Body of pancreas (tissue), 4 donors: ENCODE results near the gene TARS2. TPM values are rescaled to one million over a fixed set of nuclear protein-coding genes. Genes with fewer than 3 reads are reported as not detected.

Source experiments
- ATAC-seq: fragments of 150-250 bp; one replicate; pipeline ENCODE4 v1.9.1; 2016
- DNase-seq, 4 donors: peaks; one replicate each; pipeline ENCODE4 v3.0.0-alpha.2; 2019
- H3K27ac ChIP-seq, 4 donors: fragments of 200-600 bp; sonication (generic); 1 replicate in 3 of 4; 2 replicates in 1 of 4; pipeline versions ENCODE4 v1.5.1 to v1.6.1; 2016 to 2019; ENCODE audit warnings: mild to moderate bottlenecking in 1 of 4, mixed read lengths in 1 of 4, moderate library complexity in 1 of 4
- H3K27me3 ChIP-seq, 2 donors: fragments of 200-600 bp; sonication (generic); one replicate each; pipeline ENCODE4 v1.6.0; 2016; ENCODE audit warnings: mild to moderate bottlenecking in 1 of 2
- H3K36me3 ChIP-seq, 2 donors: fragments of 200-600 bp; sonication (generic); replicated peaks in 1 of 2; 2 replicates each; pipeline ENCODE4 v1.5.1; 2016; ENCODE audit warnings: low read depth in 2 of 2; ENCODE audit not compliant: insufficient read depth in 1 of 2
- H3K4me1 ChIP-seq: fragments of 200-600 bp; sonication (generic); one replicate; pipeline ENCODE4 v1.6.0; 2016
- H3K4me3 ChIP-seq, 2 donors: fragments of 200-600 bp; sonication (generic); 1 replicate in 1 of 2; 2 replicates in 1 of 2; pipeline ENCODE4 v1.5.1; 2016 to 2019
- H3K9me3 ChIP-seq, 3 donors: fragments of 200-600 bp; sonication (generic); 1 replicate in 2 of 3; 2 replicates in 1 of 3; pipeline ENCODE4 v1.5.1; 2016
- POLR2A ChIP-seq, 3 donors: fragments of 450-650 bp; IDR thresholded peaks; one replicate each; pipeline ENCODE4 v1.6.1; 2016; ENCODE audit warnings: antibody characterized with exemption in 3 of 3, mild to moderate bottlenecking in 2 of 3
- WGBS, 2 donors: methylation state at CpG; one replicate each; pipeline ENCODE4 v1.1.5; 2017; 5-methylcytosine and 5-hydroxymethylcytosine counted together
- intact Hi-C: fragments of 100-400 bp; cut with DNase I; formaldehyde crosslinking; loops from one replicate; pipeline ENCODE4 v1.15.1; 2023
- total RNA-seq, 2 donors: library from RNA; depleted of rRNA; stranded (reverse); fragments of >200 nt; gene quantifications; one replicate each; pipeline ENCODE4 v1.1.0, GENCODE V29; 2016
- TF ChIP-seq, protein P1 (sequence below), 7 experiments: fragments of 450-650 bp in 4 of 7; fragments of 200-600 bp in 3 of 7; sonication (generic) in 3 of 7; IDR thresholded peaks; one replicate each; pipeline ENCODE4 v1.5.1; 2016 to 2019; ENCODE audit warnings: antibody characterized with exemption in 7 of 7

Gene TARS2
- total RNA-seq, 2 donors from 2014 or later = 4.3 to 7.0 TPM

DNA sequence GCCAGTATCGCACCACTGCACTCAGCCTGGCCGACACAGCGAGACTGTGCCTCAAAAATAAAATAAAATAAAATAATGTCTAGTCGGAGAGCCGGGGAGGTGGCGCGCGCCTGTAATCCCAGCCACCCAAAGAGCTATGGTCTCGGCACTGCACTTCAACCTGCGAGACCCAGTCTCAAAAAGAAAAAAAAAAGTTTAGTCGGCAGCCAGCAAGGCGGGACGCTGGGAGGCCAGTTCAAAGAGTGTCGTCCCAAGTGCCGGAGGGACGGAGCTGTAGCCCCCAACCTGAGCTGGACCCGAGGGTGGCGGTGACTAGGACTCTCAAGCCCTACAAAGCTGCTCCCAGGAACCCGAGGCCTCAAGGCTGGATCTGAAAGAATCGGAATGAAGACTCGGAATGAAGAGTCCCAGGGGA lies 27.7 kb downstream of the TARS2 start:
- DNase-seq = no peak
- intact Hi-C loops = no loop called here
- WGBS, 2 donors = 20 to 41% methylated on average over 16 to 21 of the region's 21 CpGs
- TF ChIP-seq, protein P1, sequence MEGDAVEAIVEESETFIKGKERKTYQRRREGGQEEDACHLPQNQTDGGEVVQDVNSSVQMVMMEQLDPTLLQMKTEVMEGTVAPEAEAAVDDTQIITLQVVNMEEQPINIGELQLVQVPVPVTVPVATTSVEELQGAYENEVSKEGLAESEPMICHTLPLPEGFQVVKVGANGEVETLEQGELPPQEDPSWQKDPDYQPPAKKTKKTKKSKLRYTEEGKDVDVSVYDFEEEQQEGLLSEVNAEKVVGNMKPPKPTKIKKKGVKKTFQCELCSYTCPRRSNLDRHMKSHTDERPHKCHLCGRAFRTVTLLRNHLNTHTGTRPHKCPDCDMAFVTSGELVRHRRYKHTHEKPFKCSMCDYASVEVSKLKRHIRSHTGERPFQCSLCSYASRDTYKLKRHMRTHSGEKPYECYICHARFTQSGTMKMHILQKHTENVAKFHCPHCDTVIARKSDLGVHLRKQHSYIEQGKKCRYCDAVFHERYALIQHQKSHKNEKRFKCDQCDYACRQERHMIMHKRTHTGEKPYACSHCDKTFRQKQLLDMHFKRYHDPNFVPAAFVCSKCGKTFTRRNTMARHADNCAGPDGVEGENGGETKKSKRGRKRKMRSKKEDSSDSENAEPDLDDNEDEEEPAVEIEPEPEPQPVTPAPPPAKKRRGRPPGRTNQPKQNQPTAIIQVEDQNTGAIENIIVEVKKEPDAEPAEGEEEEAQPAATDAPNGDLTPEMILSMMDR (IDR thresholded peaks at IDR 0.05) = no peak
- no peak for TF ChIP-seq POLR2A (IDR thresholded peaks at IDR 0.05)
- H3K27me3 ChIP-seq = no peaks in the 10 kb centered on the region
- H3K4me1 ChIP-seq = peaks cover 33% of the 10 kb centered on the region
- H3K27ac ChIP-seq = peak overlapping the region; percentile 79 to 84 (median 82)
- H3K9me3 ChIP-seq = no peaks in the 10 kb centered on the region
- peak overlapping the region; percentile 24 to 28 for H3K4me3 ChIP-seq
- H3K36me3 ChIP-seq = no peaks in the 10 kb centered on the region
- ATAC-seq = no peak

GRCh38 chr1:150515328-150516049 lies 28.3 kb downstream of the TARS2 start, which contains the start of gene FALEC:
Gene FALEC (plus strand): TSS chr1:150515752.
- Histone ChIP-seq H3K9me3 (no peaks in the 10 kb centered on the region), H3K4me3 (peak within 1 kb of the TSS; percentile 24 to 28), H3K4me1 (peaks cover 33% of the 10 kb centered on the region), H3K27ac (peak within 1 kb of the TSS; percentile 79 to 84 (median 82)), H3K27me3 (no peaks in the 10 kb centered on the region), H3K36me3 (no peaks in the 10 kb centered on the region)
- WGBS, 2 donors = 0 to 1% methylated on average over 17 to 54 of the region's 54 CpGs
- peak in 2 of 3 donors; percentile 48 to 64 for TF ChIP-seq POLR2A (IDR thresholded peaks at IDR 0.05)
- TF ChIP-seq, protein P1 (IDR thresholded peaks at IDR 0.05) = peak in 3 of 7 experiments; percentile 20 to 43 (median 28)
- DNase-seq = peak; percentile 96 to 99 (median 98)
- intact Hi-C loops = no loop called here
- ATAC-seq = peak; percentile 99

GRCh38 chr1:150516050-150516591 lies 28.9 kb downstream of the TARS2 start:
- H3K27me3 ChIP-seq = no peaks in the 10 kb centered on the region
- ATAC-seq (no peak), DNase-seq (no peak)
- H3K4me3 ChIP-seq = peak overlapping the region; percentile 24 to 28
- H3K9me3 ChIP-seq = no peaks in the 10 kb centered on the region
- peak overlapping the region in 3 of 4 donors; percentile 79 to 84 (median 83) for H3K27ac ChIP-seq
- WGBS, 2 donors = 2 to 6% methylated on average over 19 of the region's 19 CpGs
- H3K36me3 ChIP-seq = no peaks in the 10 kb centered on the region
- no peak for TF ChIP-seq POLR2A (IDR thresholded peaks at IDR 0.05)
- TF ChIP-seq, protein P1 (IDR thresholded peaks at IDR 0.05) = peak in 1 of 7 experiments; percentile 16
- H3K4me1 ChIP-seq = peaks cover 33% of the 10 kb centered on the region
- intact Hi-C loops = no loop called here

DNA sequence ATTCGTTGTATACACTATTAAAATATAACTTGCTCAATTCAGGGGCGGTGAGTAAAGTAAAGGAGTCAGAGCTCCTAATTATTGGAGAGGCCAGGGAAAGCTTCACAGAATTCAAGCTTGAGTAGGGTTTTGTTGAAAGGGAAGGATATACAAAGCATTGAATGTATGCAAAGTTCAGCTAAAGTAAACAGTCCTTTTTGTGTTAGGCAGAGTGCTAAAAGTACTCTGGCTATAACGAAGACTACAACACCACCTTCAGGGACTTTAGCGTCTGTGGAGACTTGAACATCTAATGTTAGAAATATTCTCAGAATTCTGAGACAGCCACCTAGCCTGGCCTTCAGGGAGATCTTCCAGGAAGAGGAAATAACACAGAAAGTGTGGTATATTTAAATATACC lies 29.4 kb downstream of the TARS2 start:
- Histone ChIP-seq H3K27me3 (no peaks in the 10 kb centered on the region), H3K4me1 (peaks cover 29% of the 10 kb centered on the region), H3K27ac (peak overlapping the region in 1 of 4 donors; percentile 83), H3K36me3 (no peaks in the 10 kb centered on the region), H3K4me3 (no peak overlapping the region), H3K9me3 (no peaks in the 10 kb centered on the region)
- ATAC-seq = no peak
- TF ChIP-seq POLR2A (IDR thresholded peaks at IDR 0.05) = no peak
- TF ChIP-seq, protein P1 (IDR thresholded peaks at IDR 0.05) = peak in 1 of 7 experiments; percentile 8
- no peak for DNase-seq
- WGBS, 2 donors = 37 to 38% methylated on average over 4 of the region's 4 CpGs
- intact Hi-C loops = no loop called here
